Esophagus muscularis mucosa (tissue), 4 donors: Measurements from ENCODE around the gene ADAM8. TPM values are rescaled to one million over a fixed set of nuclear protein-coding genes. Genes with fewer than 3 reads are reported as not detected.
"Not testable (repeated sequence)": the region's sequence is repeated elsewhere in the genome, so short reads cannot be mapped to it uniquely, and the experiment has no call there.

Experiments used
- DNase-seq: peaks from one replicate; pipeline ENCODE4 v3.0.0-alpha.2; 2017; ENCODE audit errors: extremely low spot score
- H3K27ac ChIP-seq, 4 donors: fragments of 200-600 bp; sonication (generic); replicated peaks in 1 of 4; 1 replicate in 3 of 4; 2 replicates in 1 of 4; pipeline ENCODE4 v1.5.1; 2016 to 2019; ENCODE audit warnings: mild to moderate bottlenecking in 1 of 4
- H3K27me3 ChIP-seq, 4 donors: fragments of 200-600 bp; sonication (generic); one replicate each; pipeline versions ENCODE4 v1.5.1 to v1.6.0; 2016 to 2019
- H3K36me3 ChIP-seq, 4 donors: fragments of 200-600 bp; sonication (generic); one replicate each; pipeline ENCODE4 v1.5.1; 2016 to 2019
- H3K4me1 ChIP-seq, 4 donors: fragments of 200-600 bp; sonication (generic); one replicate each; pipeline ENCODE4 v1.5.1; 2016 to 2019
- H3K4me3 ChIP-seq, 4 donors: fragments of 200-600 bp; sonication (generic); 1 replicate in 2 of 4; 2 replicates in 2 of 4; pipeline ENCODE4 v1.5.1; 2016 to 2019; ENCODE audit warnings: mild to moderate bottlenecking in 4 of 4, moderate library complexity in 1 of 4
- H3K9me3 ChIP-seq, 4 donors: fragments of 200-600 bp; sonication (generic); 1 replicate in 3 of 4; 2 replicates in 1 of 4; pipeline ENCODE4 v1.5.1; 2016 to 2019
- CTCF ChIP-seq, 3 experiments: fragments of 200-600 bp in 2 of 3; fragments of 450-650 bp in 1 of 3; sonication (generic) in 2 of 3; IDR thresholded peaks; one replicate each; pipeline ENCODE4 v1.5.1; 2017 to 2019; ENCODE audit warnings: antibody characterized with exemption in 3 of 3, mild to moderate bottlenecking in 2 of 3, moderate library complexity in 1 of 3
- EP300 ChIP-seq: sonication (generic); formaldehyde crosslinking; IDR thresholded peaks from one replicate; pipeline ENCODE4 v1.6.1; 2017; ENCODE audit warnings: antibody characterized with exemption
- POLR2A ChIP-seq: fragments of 450-650 bp; IDR thresholded peaks from one replicate; pipeline ENCODE4 v1.6.1; 2017; ENCODE audit warnings: antibody characterized with exemption, moderate library complexity, mild to moderate bottlenecking, low read depth
- POLR2AphosphoS5 ChIP-seq, 2 donors: sonication (generic); formaldehyde crosslinking; IDR thresholded peaks; one replicate each; pipeline ENCODE4 v1.6.1; 2017; ENCODE audit warnings: antibody characterized with exemption in 2 of 2
- WGBS: methylation state at CpG from one replicate; pipeline ENCODE4 v1.1.5; 2018; 5-methylcytosine and 5-hydroxymethylcytosine counted together
- intact Hi-C: fragments of 100-400 bp; cut with DNase I; formaldehyde crosslinking; loops from one replicate; pipeline ENCODE4 v1.15.1; 2023
- total RNA-seq, 4 donors: library from RNA; depleted of rRNA; stranded (reverse); fragments of >200 nt; gene quantifications; one replicate each; pipeline versions ENCODE4 v1.1.0 to v1.2.1, GENCODE V29; 2016

The ADAM8 gene
- total RNA-seq, 4 donors from 2014 or later: 1.2 to 8.9 (median 2.3) TPM

GRCh38 chr10:133226251-133226808 is 50.3 kb downstream of the ADAM8 start:
- H3K9me3 ChIP-seq: no peaks in the 10 kb centered on the region
- no peak for TF ChIP-seq EP300
- no peaks in the 10 kb centered on the region for H3K36me3 ChIP-seq
- DNase-seq: no peak
- H3K27ac ChIP-seq: no peak overlapping the region
- H3K27me3 ChIP-seq: peaks cover 0 to 76% (median 10%) of the 10 kb centered on the region in 4 donors
- no peak overlapping the region for H3K4me3 ChIP-seq
- 76% methylated on average over 29 of the region's 30 CpGs for WGBS
- peaks cover 0 to 20% (median 17%) of the 10 kb centered on the region in 4 donors for H3K4me1 ChIP-seq
- intact Hi-C loops: no loop called here

- no peak for TF ChIP-seq POLR2AphosphoS5 (IDR thresholded peaks at IDR 0.05)
- TF ChIP-seq POLR2A: no peak
- TF ChIP-seq EP300: no peak
- TF ChIP-seq CTCF (IDR thresholded peaks at IDR 0.05): no peak
- no peak for DNase-seq
- intact Hi-C loops: no loop called here
- Histone ChIP-seq H3K4me3 (no peak overlapping the region), H3K9me3 (no peaks in the 10 kb centered on the region), H3K27ac (no peak overlapping the region), H3K27me3 (peaks cover 0 to 76% (median 10%) of the 10 kb centered on the region in 4 donors), H3K4me1 (peaks cover 0 to 14% (median 13%) of the 10 kb centered on the region in 4 donors), H3K36me3 (no peaks in the 10 kb centered on the region)
- 76% methylated on average over 12 of the region's 23 CpGs for WGBS
Measured at GRCh38 chr10:133225707-133226191, 50.9 kb downstream of the ADAM8 start.

- H3K36me3 ChIP-seq: no peaks in the 10 kb centered on the region
- peaks cover 0 to 7% (median 5%) of the 10 kb centered on the region in 4 donors for H3K4me1 ChIP-seq
- no peaks in the 10 kb centered on the region for H3K9me3 ChIP-seq
- no peak overlapping the region for H3K27ac ChIP-seq
- no peak overlapping the region for H3K4me3 ChIP-seq
- DNase-seq: no peak
- intact Hi-C loops: no loop called here
- TF ChIP-seq POLR2A (no peak), CTCF (IDR thresholded peaks at IDR 0.05) (no peak), EP300 (no peak), POLR2AphosphoS5 (IDR thresholded peaks at IDR 0.05) (no peak)
- peaks cover 0 to 74% (median 9%) of the 10 kb centered on the region in 4 donors for H3K27me3 ChIP-seq
- WGBS: 65% methylated on average over 20 of the region's 25 CpGs
Measured at GRCh38 chr10:133224756-133225372, 51.8 kb downstream of the ADAM8 start.

GRCh38 chr10:133224076-133224475 is 52.6 kb downstream of the ADAM8 start:
- Histone ChIP-seq H3K9me3 (no peaks in the 10 kb centered on the region), H3K4me3 (no peak overlapping the region), H3K27me3 (peaks cover 0 to 74% (median 5%) of the 10 kb centered on the region in 4 donors), H3K27ac (no peak overlapping the region), H3K36me3 (no peaks in the 10 kb centered on the region), H3K4me1 (peaks cover 0 to 4% (median 0%) of the 10 kb centered on the region in 4 donors)
- no peak for DNase-seq
- TF ChIP-seq EP300 (no peak), POLR2A (no peak), CTCF (IDR thresholded peaks at IDR 0.05) (no peak), POLR2AphosphoS5 (IDR thresholded peaks at IDR 0.05) (no peak)
- WGBS: 85% methylated on average over 12 of the region's 14 CpGs
- intact Hi-C loops: no loop called here

GRCh38 chr10:133221756-133222155 is 54.9 kb downstream of the ADAM8 start:
- 95% methylated on average over 21 of the region's 22 CpGs for WGBS
- intact Hi-C loops, DNase-seq, H3K36me3 ChIP-seq, H3K27ac ChIP-seq, H3K4me3 ChIP-seq, H3K4me1 ChIP-seq, H3K9me3 ChIP-seq: not testable (repeated sequence)
- peaks cover 0 to 61% (median 6%) of the 10 kb centered on the region in 4 donors for H3K27me3 ChIP-seq
